Measurements from ENCODE around the gene NPAS2. TPM values are rescaled to one million over a fixed set of nuclear protein-coding genes. Genes with fewer than 3 reads are reported as not detected.

Gene NPAS2
- total RNA-seq, 2 donors from 2014 or later, result 1.1 to 1.6 TPM

- WGBS, 2 experiments (ENCODE audit: insufficient coverage in 1 of 2, insufficient read length in 1 of 2), result 90 to 95% methylated on average over 2 to 4 of the region's 4 CpGs
- H3K4me3 Mint-ChIP-seq, result no peak overlapping the region
- peaks cover 7% of the 10 kb centered on the region for H3K9me3 Mint-ChIP-seq
- no peaks in the 10 kb centered on the region for H3K27me3 Mint-ChIP-seq (ENCODE audit: insufficient read depth)
- no peak overlapping the region for H3K27ac Mint-ChIP-seq
- peak; percentile 24 for DNase-seq
- Histone ChIP-seq H3K27me3 (ENCODE audit: control insufficient read depth, insufficient read depth, low read length, poor library complexity, severe bottlenecking) (no peaks in the 10 kb centered on the region), H3K4me3 (ENCODE audit: low read length) (no peak overlapping the region), H3K9me3 (ENCODE audit: control insufficient read depth, low read length) (no peaks in the 10 kb centered on the region), H3K27ac (ENCODE audit: low read depth, low read length) (no peak overlapping the region), H3K4me1 (ENCODE audit: control insufficient read depth, insufficient read depth, low read length) (no peaks in the 10 kb centered on the region), H3K9ac (ENCODE audit: extremely low read depth, low read length, poor library complexity, severe bottlenecking) (no peak overlapping the region), H3K36me3 (ENCODE audit: control insufficient read depth, insufficient read depth, low read length) (no peaks in the 10 kb centered on the region)
- no peaks in the 10 kb centered on the region for H3K36me3 Mint-ChIP-seq (ENCODE audit: low read depth)
- TF ChIP-seq CTCF (conservative IDR thresholded peaks at IDR 0.05), result no peak
- no peaks in the 10 kb centered on the region for H3K4me1 Mint-ChIP-seq
Observed at GRCh38 chr2:100831831-100832230, 11.9 kb downstream of the NPAS2 start.

- no peaks in the 10 kb centered on the region for H3K4me1 ChIP-seq (ENCODE audit: control insufficient read depth, insufficient read depth, low read length)
- Mint-ChIP-seq H3K36me3 (ENCODE audit: low read depth) (no peaks in the 10 kb centered on the region), H3K4me3 (no peak overlapping the region), H3K27ac (no peak overlapping the region), H3K27me3 (ENCODE audit: insufficient read depth) (no peaks in the 10 kb centered on the region), H3K4me1 (no peaks in the 10 kb centered on the region), H3K9me3 (peaks cover 4% of the 10 kb centered on the region)
- H3K27me3 ChIP-seq (ENCODE audit: control insufficient read depth, insufficient read depth, low read length, poor library complexity, severe bottlenecking), result no peaks in the 10 kb centered on the region
- H3K9me3 ChIP-seq (ENCODE audit: control insufficient read depth, low read length), result no peaks in the 10 kb centered on the region
- H3K36me3 ChIP-seq (ENCODE audit: control insufficient read depth, insufficient read depth, low read length), result no peaks in the 10 kb centered on the region
- DNase-seq, result peak; percentile 5
- no peak overlapping the region for H3K9ac ChIP-seq (ENCODE audit: extremely low read depth, low read length, poor library complexity, severe bottlenecking)
- WGBS, 2 experiments (ENCODE audit: insufficient coverage in 1 of 2, insufficient read length in 1 of 2), result 91 to 95% methylated on average over 9 of the region's 9 CpGs
- H3K4me3 ChIP-seq (ENCODE audit: low read length), result no peak overlapping the region
- no peak for TF ChIP-seq CTCF (conservative IDR thresholded peaks at IDR 0.05)
- no peak overlapping the region for H3K27ac ChIP-seq (ENCODE audit: low read depth, low read length)
Observed at GRCh38 chr2:100832885-100833284, 12.9 kb downstream of the NPAS2 start.

- Mint-ChIP-seq H3K27ac (no peak overlapping the region), H3K4me1 (no peaks in the 10 kb centered on the region), H3K27me3 (ENCODE audit: insufficient read depth) (no peaks in the 10 kb centered on the region), H3K4me3 (no peak overlapping the region), H3K36me3 (ENCODE audit: low read depth) (no peaks in the 10 kb centered on the region), H3K9me3 (peaks cover under 1% of the 10 kb centered on the region)
- WGBS, 2 experiments (ENCODE audit: insufficient coverage in 1 of 2, insufficient read length in 1 of 2), result 93 to 100% methylated on average over 1 of the region's 1 CpG
- H3K9me3 ChIP-seq (ENCODE audit: control insufficient read depth, low read length), result no peaks in the 10 kb centered on the region
- H3K4me3 ChIP-seq (ENCODE audit: low read length), result no peak overlapping the region
- H3K36me3 ChIP-seq (ENCODE audit: control insufficient read depth, insufficient read depth, low read length), result no peaks in the 10 kb centered on the region
- H3K27me3 ChIP-seq (ENCODE audit: control insufficient read depth, insufficient read depth, low read length, poor library complexity, severe bottlenecking), result no peaks in the 10 kb centered on the region
- TF ChIP-seq CTCF (conservative IDR thresholded peaks at IDR 0.05), result no peak
- no peak overlapping the region for H3K9ac ChIP-seq (ENCODE audit: extremely low read depth, low read length, poor library complexity, severe bottlenecking)
- no peaks in the 10 kb centered on the region for H3K4me1 ChIP-seq (ENCODE audit: control insufficient read depth, insufficient read depth, low read length)
- H3K27ac ChIP-seq (ENCODE audit: low read depth, low read length), result no peak overlapping the region
- DNase-seq, result peak; percentile 7
Observed at GRCh38 chr2:100833331-100833730, 13.4 kb downstream of the NPAS2 start.
